H7 (cell line): ENCODE results near the gene DGAT2. TPM values are rescaled to one million over a fixed set of nuclear protein-coding genes. Genes with fewer than 3 reads are reported as not detected.

Source experiments
- DNase-seq: peaks from one replicate; pipeline ENCODE4 v3.0.0; 2012
- H3K27me3 ChIP-seq: 2 replicates; pipeline ENCODE4 v1.6.0; 2011; ENCODE audit warnings: mild to moderate bottlenecking, low read length; ENCODE audit not compliant: control insufficient read depth, insufficient read depth
- H3K36me3 ChIP-seq: replicated peaks from 2 replicates; pipeline ENCODE4 v1.5.1; 2011; ENCODE audit warnings: low read length; ENCODE audit not compliant: control insufficient read depth, insufficient read depth
- H3K4me3 ChIP-seq: 2 replicates; pipeline ENCODE4 v1.5.1; 2011; ENCODE audit warnings: low read depth, mild to moderate bottlenecking, control low read depth, low read length, moderate library complexity; ENCODE audit not compliant: insufficient read depth
- total RNA-seq: library from RNA; depleted of rRNA; stranded (reverse); fragments of >200 nt; shearing (Covaris generic); gene quantifications from 2 replicates; pipeline ENCODE4 v1.2.3, GENCODE V29; 2014; rRNA removed

The DGAT2 gene
- total RNA-seq, 1 experiment from 2014 or later, result 1.1 TPM

DNA sequence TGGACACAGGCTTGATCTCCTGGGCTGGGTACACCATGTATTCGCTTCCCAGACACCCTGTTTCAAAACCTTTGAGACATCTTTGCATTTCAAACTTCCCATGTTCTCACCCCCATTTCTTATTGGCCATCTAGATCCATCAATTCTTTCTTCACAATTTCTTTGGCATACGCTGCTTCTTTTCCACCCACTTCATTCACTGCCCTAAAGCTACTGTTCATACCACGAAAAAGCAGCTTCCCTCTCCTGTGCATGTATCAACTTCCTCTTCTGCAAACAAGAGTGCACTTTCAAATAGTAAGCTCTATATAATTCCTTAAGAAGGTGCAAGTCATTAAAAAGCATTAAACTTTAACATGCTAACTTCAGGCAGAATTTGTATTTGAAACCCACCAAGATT lies 67.8 kb downstream of the DGAT2 start:
- Histone ChIP-seq H3K4me3 (no peak overlapping the region), H3K27me3 (no peaks in the 10 kb centered on the region), H3K36me3 (no peaks in the 10 kb centered on the region)
- DNase-seq, result no peak

DNA sequence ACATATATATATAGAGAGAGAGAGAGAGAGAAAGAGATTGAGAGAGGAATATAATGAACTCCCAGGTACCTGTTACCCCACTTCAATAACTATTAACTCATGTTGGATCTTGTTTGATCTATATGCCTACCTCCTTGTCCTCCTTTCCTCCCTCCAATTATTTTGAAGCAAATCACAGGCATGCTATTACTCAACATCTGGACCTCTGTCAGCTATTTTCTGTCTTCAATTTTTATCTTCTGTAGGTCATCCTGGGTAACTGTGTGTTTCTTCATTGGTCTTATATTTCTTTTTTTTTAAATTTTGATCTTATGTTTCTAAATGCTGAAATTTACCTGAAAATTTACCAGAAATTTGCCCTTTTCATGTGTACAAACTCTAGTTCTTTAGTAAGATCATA lies 71.3 kb downstream of the DGAT2 start:
- H3K4me3 ChIP-seq, result no peak overlapping the region
- no peak for DNase-seq
- H3K27me3 ChIP-seq, result no peaks in the 10 kb centered on the region
- no peaks in the 10 kb centered on the region for H3K36me3 ChIP-seq

DNA sequence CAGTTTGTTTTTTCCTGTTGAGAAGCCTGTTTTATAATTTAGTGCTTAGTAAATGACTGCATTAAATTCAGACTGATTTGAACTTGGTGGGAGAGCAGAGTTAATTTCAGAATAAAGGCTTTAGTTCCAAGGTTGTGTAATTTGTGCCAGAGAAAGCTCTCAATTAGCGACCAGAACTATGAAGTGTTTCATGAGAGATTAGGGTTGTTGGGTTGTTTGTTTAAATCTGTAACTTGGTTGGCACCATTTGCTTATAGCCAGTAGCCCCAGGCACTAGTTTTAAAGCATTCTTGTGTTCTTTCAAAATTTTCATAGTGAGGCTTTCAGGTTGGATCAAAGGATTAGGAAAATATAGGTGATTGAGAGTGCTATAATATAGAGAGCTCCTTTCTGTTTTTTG lies 71.9 kb downstream of the DGAT2 start:
- Histone ChIP-seq H3K36me3 (no peaks in the 10 kb centered on the region), H3K4me3 (no peak overlapping the region), H3K27me3 (no peaks in the 10 kb centered on the region)
- no peak for DNase-seq

DNA sequence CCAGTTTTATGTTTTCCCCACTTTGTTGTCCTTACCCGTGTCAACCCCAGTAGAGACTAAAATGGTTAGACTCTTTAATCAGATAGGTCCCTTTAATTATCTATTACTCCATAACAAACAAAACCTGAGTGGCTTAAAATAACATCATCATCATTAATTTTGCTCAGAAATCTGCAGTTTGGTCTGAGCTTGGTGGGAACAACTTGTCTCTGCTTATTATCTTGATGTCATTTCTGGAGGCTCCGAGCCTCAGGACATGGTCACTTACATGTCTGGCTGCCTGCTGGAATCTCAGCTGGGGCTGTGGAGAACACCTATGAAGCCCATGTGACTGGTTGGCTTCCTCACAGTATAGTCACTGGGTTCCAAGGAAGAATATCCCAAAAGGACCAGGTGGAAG lies 73.2 kb downstream of the DGAT2 start:
- no peaks in the 10 kb centered on the region for H3K27me3 ChIP-seq
- no peak for DNase-seq
- H3K4me3 ChIP-seq, result no peak overlapping the region
- no peaks in the 10 kb centered on the region for H3K36me3 ChIP-seq

DNA sequence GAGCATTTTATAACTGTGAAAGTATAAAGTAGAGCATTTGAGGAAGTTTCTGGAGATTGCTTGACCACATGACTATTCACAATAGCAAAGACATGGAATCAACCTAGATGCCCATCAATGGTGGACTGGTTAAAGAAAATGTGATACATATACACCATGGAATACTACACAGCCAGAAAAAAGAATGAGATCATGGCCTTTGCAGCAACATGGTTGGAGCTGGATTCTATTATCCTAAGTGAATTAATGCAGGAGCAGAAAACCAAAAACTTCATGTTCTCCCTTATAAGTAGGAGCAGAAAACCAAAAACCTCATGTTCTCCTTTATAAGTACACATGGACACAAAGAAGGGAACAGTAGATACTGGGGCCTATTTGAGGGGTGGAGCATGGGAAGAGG lies 76.7 kb downstream of the DGAT2 start:
- DNase-seq, result no peak
- H3K4me3 ChIP-seq, result no peak overlapping the region
- no peaks in the 10 kb centered on the region for H3K36me3 ChIP-seq
- H3K27me3 ChIP-seq, result no peaks in the 10 kb centered on the region

DNA sequence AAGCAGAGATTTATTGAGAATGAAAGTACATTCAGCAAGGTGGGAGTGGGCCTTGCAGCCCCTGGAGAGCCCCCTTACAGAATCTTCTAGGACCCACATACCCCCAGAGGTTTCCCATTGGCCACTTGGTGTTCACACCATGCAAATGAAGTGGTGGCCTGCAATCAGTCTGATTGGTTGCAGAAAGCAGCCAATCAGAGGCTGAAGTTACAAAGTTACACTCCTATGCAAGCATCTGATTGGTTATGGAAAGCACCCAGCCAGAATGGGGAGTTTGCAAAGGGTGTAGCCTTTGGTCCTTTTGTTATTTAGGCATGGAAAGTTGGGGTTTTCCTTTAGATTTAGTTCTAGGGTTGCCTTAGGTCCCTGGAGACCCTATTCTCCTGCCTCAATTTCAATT lies 81.3 kb downstream of the DGAT2 start:
- H3K36me3 ChIP-seq, result no peaks in the 10 kb centered on the region
- no peak for DNase-seq
- H3K4me3 ChIP-seq, result no peak overlapping the region
- no peaks in the 10 kb centered on the region for H3K27me3 ChIP-seq

DNA sequence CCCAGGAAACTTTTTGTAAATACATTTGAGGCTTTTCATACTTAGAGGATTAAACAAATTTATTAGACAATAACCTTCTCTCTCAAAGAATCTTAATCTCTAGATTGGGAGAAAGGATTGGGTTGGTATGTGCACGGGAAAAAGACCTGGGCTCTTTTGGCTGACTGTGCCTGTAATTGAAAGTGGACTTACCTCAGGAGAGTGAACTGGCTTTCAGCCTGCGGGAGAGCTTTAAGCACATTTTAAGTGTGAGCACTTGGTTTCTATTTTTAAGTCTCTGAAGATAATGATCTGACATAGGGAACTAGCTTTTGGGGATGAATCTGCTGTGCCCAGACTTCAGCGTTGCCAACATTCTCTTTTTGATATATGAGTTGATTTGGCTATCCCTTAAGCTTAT lies 82.2 kb downstream of the DGAT2 start:
- Histone ChIP-seq H3K36me3 (no peaks in the 10 kb centered on the region), H3K27me3 (no peaks in the 10 kb centered on the region)
- DNase-seq, result no peak

More for the DNA sequence above, 82.2 kb downstream of the DGAT2 start:
- H3K4me3 ChIP-seq, result no peak overlapping the region

Other genes starting within 250 kb of the DGAT2 start
- gene GDPD5, start 242.8 kb upstream of the DGAT2 start, total RNA-seq, result 11.2 and 12.5 TPM in 2 replicates
- 540 and 638 TPM in 2 replicates for gene SERPINH1, start 206.5 kb upstream of the DGAT2 start, total RNA-seq
- gene MAP6, start 99.7 kb upstream of the DGAT2 start, total RNA-seq, result 0.31 and 0.44 TPM in 2 replicates
- not detected in 2 replicates for gene MOGAT2, start 50.9 kb upstream of the DGAT2 start, total RNA-seq
- gene UVRAG, start 46.4 kb downstream of the DGAT2 start, total RNA-seq, result 16.4 and 21.9 TPM in 2 replicates